OCI-LY3 (cell line): ENCODE results near the gene MIS18A.

Source experiments
- H2AFZ ChIP-seq: fragments of 200-600, 300-600 bp; shearing (Covaris generic); 2 replicates; pipeline ENCODE4 v1.6.0; 2014; ENCODE audit warnings: antibody characterized with exemption, low read depth, low read length
- H3K27ac ChIP-seq: fragments of 200-600, 300-600 bp; sonication (generic); 2 replicates; pipeline ENCODE4 v1.5.1; 2014; ENCODE audit warnings: mild to moderate bottlenecking, low read length, moderate library complexity, mixed read lengths
- H3K27me3 ChIP-seq: fragments of 200-600, 300-600 bp; sonication (generic); 2 replicates; pipeline ENCODE4 v1.6.1; 2014; ENCODE audit warnings: low read depth, low read length, mixed read lengths
- H3K36me3 ChIP-seq: fragments of 200-600, 300-600 bp; sonication (generic); replicated peaks from 2 replicates; pipeline ENCODE3; 2014; ENCODE audit warnings: low read depth, low read length, mixed read lengths
- H3K4me1 ChIP-seq: fragments of 300-600, 200-600 bp; sonication (generic); 2 replicates; pipeline ENCODE4 v1.6.1; 2014; ENCODE audit warnings: low read length, mixed read lengths
- H3K4me2 ChIP-seq: fragments of 200-600, 300-600 bp; sonication (generic); 2 replicates; pipeline ENCODE4 v1.6.1; 2014; ENCODE audit warnings: low read length, mixed read lengths
- H3K4me3 ChIP-seq: fragments of 300-600, 200-600 bp; sonication (generic); 2 replicates; pipeline ENCODE4 v1.5.1; 2014; ENCODE audit warnings: antibody characterized with exemption, mild to moderate bottlenecking, low read length, moderate library complexity
- H3K79me2 ChIP-seq: fragments of 300-600, 200-600 bp; shearing (Covaris generic); 2 replicates; pipeline ENCODE4 v1.6.1; 2014; ENCODE audit warnings: mild to moderate bottlenecking, low read length, mixed read lengths
- H3K9ac ChIP-seq: fragments of 300-600, 200-600 bp; shearing (Covaris generic); 2 replicates; pipeline ENCODE4 v1.6.0; 2014; ENCODE audit warnings: mild to moderate bottlenecking, low read length, moderate library complexity
- H3K9me3 ChIP-seq: fragments of 200-600, 300-600 bp; shearing (Covaris generic); 2 replicates; pipeline ENCODE4 v1.6.1; 2014; ENCODE audit warnings: low read length, mixed read lengths; ENCODE audit not compliant: insufficient read depth
- H4K20me1 ChIP-seq: fragments of 200-600, 300-600 bp; sonication (generic); 2 replicates; pipeline ENCODE4 v1.6.1; 2016; ENCODE audit warnings: low read length, mixed read lengths; ENCODE audit not compliant: insufficient read depth
- CTCF ChIP-seq: fragments of 200-600, 300-600 bp; sonication (generic); IDR thresholded peaks from 2 replicates; pipeline ENCODE4 v1.5.1; 2014; ENCODE audit warnings: antibody characterized with exemption, low read length, low read depth
- EZH2phosphoT487 ChIP-seq: fragments of 200-600 bp; shearing (Covaris generic); IDR thresholded peaks from 2 replicates; pipeline ENCODE4 v1.6.1; 2018; ENCODE audit warnings: antibody characterized with exemption, mixed run types, low read depth

Gene MIS18A

GRCh38 chr21:32297449-32297848, 18.6 kb upstream of the MIS18A start:
- no peaks in the 10 kb centered on the region for H3K27me3 ChIP-seq
- H3K4me2 ChIP-seq: no peak overlapping the region
- H4K20me1 ChIP-seq: no peaks in the 10 kb centered on the region
- H3K9me3 ChIP-seq: no peaks in the 10 kb centered on the region
- no peaks in the 10 kb centered on the region for H3K79me2 ChIP-seq
- no peak overlapping the region for H3K4me3 ChIP-seq
- no peak overlapping the region for H2AFZ ChIP-seq
- H3K9ac ChIP-seq: no peak overlapping the region
- no peaks in the 10 kb centered on the region for H3K4me1 ChIP-seq
- TF ChIP-seq CTCF (no peak), EZH2phosphoT487 (no peak)
- no peak overlapping the region for H3K27ac ChIP-seq
- no peaks in the 10 kb centered on the region for H3K36me3 ChIP-seq

- no peak overlapping the region for H2AFZ ChIP-seq
- no peak for TF ChIP-seq CTCF
- TF ChIP-seq EZH2phosphoT487: no peak
- no peaks in the 10 kb centered on the region for H3K9me3 ChIP-seq
- no peaks in the 10 kb centered on the region for H3K79me2 ChIP-seq
- H3K4me1 ChIP-seq: no peaks in the 10 kb centered on the region
- no peak overlapping the region for H3K4me2 ChIP-seq
- H3K36me3 ChIP-seq: no peaks in the 10 kb centered on the region
- no peak overlapping the region for H3K9ac ChIP-seq
- H3K27me3 ChIP-seq: no peaks in the 10 kb centered on the region
- no peaks in the 10 kb centered on the region for H4K20me1 ChIP-seq
- H3K4me3 ChIP-seq: no peak overlapping the region
- H3K27ac ChIP-seq: no peak overlapping the region
Measured at GRCh38 chr21:32285476-32285875, 6.6 kb upstream of the MIS18A start.

GRCh38 chr21:32282992-32283391, 4.1 kb upstream of the MIS18A start:
- Histone ChIP-seq H3K4me3 (no peak overlapping the region), H3K36me3 (no peaks in the 10 kb centered on the region), H3K9me3 (no peaks in the 10 kb centered on the region), H2AFZ (no peak overlapping the region), H3K9ac (no peak overlapping the region), H3K27ac (no peak overlapping the region), H4K20me1 (no peaks in the 10 kb centered on the region), H3K27me3 (no peaks in the 10 kb centered on the region), H3K4me1 (peaks cover 6% of the 10 kb centered on the region), H3K4me2 (no peak overlapping the region), H3K79me2 (peaks cover 16% of the 10 kb centered on the region)
- no peak for TF ChIP-seq CTCF
- no peak for TF ChIP-seq EZH2phosphoT487

- TF ChIP-seq CTCF (no peak), EZH2phosphoT487 (no peak)
- no peak overlapping the region for H3K4me2 ChIP-seq
- no peaks in the 10 kb centered on the region for H3K27me3 ChIP-seq
Measured at GRCh38 chr21:32281531-32281930, 2.7 kb upstream of the MIS18A start.

More at GRCh38 chr21:32281531-32281930, 2.7 kb upstream of the MIS18A start:
- Histone ChIP-seq H3K4me3 (no peak overlapping the region), H3K79me2 (peaks cover 27% of the 10 kb centered on the region), H3K27ac (no peak overlapping the region), H3K9me3 (no peaks in the 10 kb centered on the region), H4K20me1 (no peaks in the 10 kb centered on the region), H3K9ac (no peak overlapping the region), H3K36me3 (no peaks in the 10 kb centered on the region), H2AFZ (no peak overlapping the region), H3K4me1 (peaks cover 11% of the 10 kb centered on the region)
